Measurements from ENCODE around the gene RGS3. TPM values are rescaled to one million over a fixed set of nuclear protein-coding genes. Genes with fewer than 3 reads are reported as not detected.

Gene RGS3
- total RNA-seq, 1 experiment from 2014 or later: 39.4 TPM

GRCh38 chr9:113499876-113500497, 36.5 kb downstream of the RGS3 start:
- DNase-seq (ENCODE audit: low read depth, low spot score) (no peak), ATAC-seq (no peak)
- H3K4me2 ChIP-seq (ENCODE audit: low read length): no peak overlapping the region
- ChIA-PET RAD21 (ENCODE audit: low non-redundant PET in 1 of 2, low total read pairs in 2 of 2, uncharacterized antibody in 2 of 2, unreplicated experiment in 2 of 2) (no interaction called here), POLR2A (no interaction called here), CTCF (no interaction called here)
- no peak overlapping the region for H3K4me3 ChIP-seq (replicated peaks in 1 of 2; ENCODE audit: low read depth in 1 of 2, low read length in 2 of 2)
- H3K9me3 ChIP-seq (ENCODE audit: control insufficient read depth in 1 of 2, insufficient read depth in 1 of 2, low read depth in 1 of 2, low read length in 2 of 2): no peaks in the 10 kb centered on the region
- H3K79me2 ChIP-seq (ENCODE audit: insufficient read depth, low read length): no peaks in the 10 kb centered on the region
- TF ChIP-seq ZBTB33 (IDR thresholded peaks at IDR 0.05; ENCODE audit: extremely low read depth, insufficient replicate concordance, low read length) (no peak), ZNF274 (IDR thresholded peaks at IDR 0.05; ENCODE audit: low read depth, low read length) (no peak), CTCF (IDR thresholded peaks at IDR 0.05 in 2 of 3, conservative IDR thresholded peaks at IDR 0.05 in 1 of 3; ENCODE audit: borderline replicate concordance in 1 of 3, insufficient read depth in 1 of 3, low read depth in 2 of 3, low read length in 2 of 3) (no peak), ZFX (IDR thresholded peaks at IDR 0.05) (no peak), CBX3 (IDR thresholded peaks at IDR 0.05; ENCODE audit: low read depth) (no peak), SIN3A (IDR thresholded peaks at IDR 0.05; ENCODE audit: low read depth) (no peak), SRF (IDR thresholded peaks at IDR 0.05; ENCODE audit: low read depth) (no peak), TCF7L2 (IDR thresholded peaks at IDR 0.05; ENCODE audit: borderline replicate concordance, extremely low read depth, insufficient read depth, insufficient read length) (no peak), POLR2AphosphoS5 (IDR thresholded peaks at IDR 0.05; ENCODE audit: low read depth, low read length) (no peak), FOSL1 (IDR thresholded peaks at IDR 0.05; ENCODE audit: low read depth) (no peak), EZH2phosphoT487 (IDR thresholded peaks at IDR 0.05; ENCODE audit: borderline replicate concordance) (no peak), POLR2A (IDR thresholded peaks at IDR 0.05; ENCODE audit: borderline replicate concordance, extremely low read depth, insufficient read depth, insufficient read length) (no peak)
- no peak overlapping the region for H3K27ac ChIP-seq (ENCODE audit: low read depth, low read length)
- peaks cover 0 to 6% of the 10 kb centered on the region in 2 experiments; a peak in 2 of 4 replicates for H3K36me3 ChIP-seq (ENCODE audit: control insufficient read depth in 1 of 2, insufficient read depth in 2 of 2, low read length in 2 of 2)
- no TSS peak for BruUV-seq (replicated peaks)
- no peaks in the 10 kb centered on the region for H3K27me3 ChIP-seq (ENCODE audit: insufficient read depth, low read length)
- intact Hi-C loops (cut with micrococcal nuclease): no loop called here
- H3K9ac ChIP-seq (ENCODE audit: low read length): no peak overlapping the region
- H2AFZ ChIP-seq (ENCODE audit: low read depth, low read length, poor library complexity, severe bottlenecking): no peak overlapping the region
- no peaks in the 10 kb centered on the region for H4K20me1 ChIP-seq (ENCODE audit: insufficient read depth)
- H3K4me1 ChIP-seq (ENCODE audit: control insufficient read depth in 1 of 2, insufficient read depth in 2 of 2, low read length in 2 of 2): peaks cover 0 to 5% of the 10 kb centered on the region in 2 experiments; a peak in 1 of 4 replicates
- H3K9me2 ChIP-seq (ENCODE audit: insufficient read depth): no peaks in the 10 kb centered on the region
